ENCODE data around the gene LAD1. TPM values are rescaled to one million over a fixed set of nuclear protein-coding genes. Genes with fewer than 3 reads are reported as not detected.

The LAD1 gene
- 0.17 to 0.34 TPM in 2 of 3 replicates, not detected in the other for total RNA-seq
- long read RNA-seq = 0 reads

GRCh38 chr1:201399018-201399351, at the start of gene LAD1:
Gene LAD1, minus strand, starts transcription at chr1:201399324. Its CDS starts 18 bp downstream, at chr1:201399306.
- Mint-ChIP-seq H3K27me3 (ENCODE audit: low read depth) (peaks cover 18% of the 10 kb centered on the region), H3K4me3 (ENCODE audit: unreplicated experiment) (peak within 1 kb of the TSS; percentile 24), H3K27ac (ENCODE audit: unreplicated experiment) (no peak within 1 kb of the TSS), H3K4me1 (ENCODE audit: low read depth) (peaks cover 5% of the 10 kb centered on the region), H3K36me3 (ENCODE audit: low read depth) (no peaks in the 10 kb centered on the region), H3K9me3 (ENCODE audit: low read depth) (no peaks in the 10 kb centered on the region)
- DNase-seq (ENCODE audit: low spot score) = no peak
- TF ChIP-seq CTCF (IDR thresholded peaks at IDR 0.05) = no peak

- peak; percentile 88 for TF ChIP-seq CTCF (IDR thresholded peaks at IDR 0.05)
- Mint-ChIP-seq H3K4me1 (ENCODE audit: low read depth) (peaks cover 39% of the 10 kb centered on the region), H3K27ac (ENCODE audit: unreplicated experiment) (peak overlapping the region; percentile 77), H3K4me3 (ENCODE audit: unreplicated experiment) (peak overlapping the region; percentile 33), H3K36me3 (ENCODE audit: low read depth) (no peaks in the 10 kb centered on the region), H3K9me3 (ENCODE audit: low read depth) (no peaks in the 10 kb centered on the region), H3K27me3 (ENCODE audit: low read depth) (no peaks in the 10 kb centered on the region)
- DNase-seq (ENCODE audit: low spot score) = no peak
Observed at GRCh38 chr1:201447903-201448871, 49.1 kb upstream of the LAD1 start.

GRCh38 chr1:201445310-201445709, 46.2 kb upstream of the LAD1 start:
- TF ChIP-seq CTCF (IDR thresholded peaks at IDR 0.05) = no peak
- Mint-ChIP-seq H3K27me3 (ENCODE audit: low read depth) (no peaks in the 10 kb centered on the region), H3K4me3 (ENCODE audit: unreplicated experiment) (no peak overlapping the region), H3K36me3 (ENCODE audit: low read depth) (no peaks in the 10 kb centered on the region), H3K4me1 (ENCODE audit: low read depth) (peaks cover 28% of the 10 kb centered on the region), H3K9me3 (ENCODE audit: low read depth) (peaks cover 10% of the 10 kb centered on the region), H3K27ac (ENCODE audit: unreplicated experiment) (no peak overlapping the region)
- no peak for DNase-seq (ENCODE audit: low spot score)

GRCh38 chr1:201444792-201445191, 45.7 kb upstream of the LAD1 start:
- peaks cover 23% of the 10 kb centered on the region for H3K4me1 Mint-ChIP-seq (ENCODE audit: low read depth)
- H3K27me3 Mint-ChIP-seq (ENCODE audit: low read depth) = no peaks in the 10 kb centered on the region
- DNase-seq (ENCODE audit: low spot score) = no peak
- no peaks in the 10 kb centered on the region for H3K36me3 Mint-ChIP-seq (ENCODE audit: low read depth)
- no peak overlapping the region for H3K27ac Mint-ChIP-seq (ENCODE audit: unreplicated experiment)
- no peak for TF ChIP-seq CTCF (IDR thresholded peaks at IDR 0.05)
- no peak overlapping the region for H3K4me3 Mint-ChIP-seq (ENCODE audit: unreplicated experiment)
- peaks cover 10% of the 10 kb centered on the region for H3K9me3 Mint-ChIP-seq (ENCODE audit: low read depth)

- Mint-ChIP-seq H3K4me3 (ENCODE audit: unreplicated experiment) (no peak overlapping the region), H3K36me3 (ENCODE audit: low read depth) (no peaks in the 10 kb centered on the region), H3K27ac (ENCODE audit: unreplicated experiment) (no peak overlapping the region), H3K9me3 (ENCODE audit: low read depth) (peaks cover 10% of the 10 kb centered on the region), H3K4me1 (ENCODE audit: low read depth) (peaks cover 16% of the 10 kb centered on the region), H3K27me3 (ENCODE audit: low read depth) (no peaks in the 10 kb centered on the region)
- no peak for DNase-seq (ENCODE audit: low spot score)
- TF ChIP-seq CTCF (IDR thresholded peaks at IDR 0.05) = no peak
Observed at GRCh38 chr1:201443747-201444146, 44.6 kb upstream of the LAD1 start.

All from chondrocyte (in vitro differentiated cells).